HFF-Myc (cell line): ENCODE data around the gene MAPK9.

Experiments used
- DNase-seq: peaks from one replicate; pipeline ENCODE4 v3.0.0-alpha.2; 2011; ENCODE audit warnings: low read depth; ENCODE audit errors: extremely low read depth
- H3K4me3 ChIP-seq: replicated peaks from 2 replicates; pipeline ENCODE4 v1.5.1; 2011; ENCODE audit warnings: low read depth, mild to moderate bottlenecking, control low read depth, low read length
- TF ChIP-seq, protein P1 (sequence below): IDR thresholded peaks from 2 replicates; pipeline ENCODE4 v1.5.1; 2012; ENCODE audit warnings: mild to moderate bottlenecking, low read depth, low read length, control low read depth; ENCODE audit errors: missing control alignments

The MAPK9 gene

DNA sequence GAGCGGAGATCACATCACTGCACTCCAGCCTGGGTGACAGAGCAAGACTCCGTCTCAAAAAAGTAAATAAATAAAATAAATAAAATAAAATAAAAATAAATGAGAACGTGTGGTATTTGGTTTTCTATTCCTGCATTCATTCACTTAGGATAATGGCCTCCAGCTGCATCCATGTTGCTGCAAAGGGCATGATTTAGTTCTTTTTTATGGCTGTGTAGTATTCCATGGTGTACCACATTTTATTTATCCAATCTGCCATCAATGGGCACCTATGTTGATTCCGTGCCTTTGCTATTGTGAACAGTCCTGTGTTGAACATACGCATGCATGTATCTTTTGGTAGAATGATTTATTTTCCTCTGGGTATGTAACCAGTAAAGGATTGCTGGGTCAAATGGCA lies 74.1 kb downstream of the MAPK9 start:
- no peak for DNase-seq
- TF ChIP-seq, protein P1, sequence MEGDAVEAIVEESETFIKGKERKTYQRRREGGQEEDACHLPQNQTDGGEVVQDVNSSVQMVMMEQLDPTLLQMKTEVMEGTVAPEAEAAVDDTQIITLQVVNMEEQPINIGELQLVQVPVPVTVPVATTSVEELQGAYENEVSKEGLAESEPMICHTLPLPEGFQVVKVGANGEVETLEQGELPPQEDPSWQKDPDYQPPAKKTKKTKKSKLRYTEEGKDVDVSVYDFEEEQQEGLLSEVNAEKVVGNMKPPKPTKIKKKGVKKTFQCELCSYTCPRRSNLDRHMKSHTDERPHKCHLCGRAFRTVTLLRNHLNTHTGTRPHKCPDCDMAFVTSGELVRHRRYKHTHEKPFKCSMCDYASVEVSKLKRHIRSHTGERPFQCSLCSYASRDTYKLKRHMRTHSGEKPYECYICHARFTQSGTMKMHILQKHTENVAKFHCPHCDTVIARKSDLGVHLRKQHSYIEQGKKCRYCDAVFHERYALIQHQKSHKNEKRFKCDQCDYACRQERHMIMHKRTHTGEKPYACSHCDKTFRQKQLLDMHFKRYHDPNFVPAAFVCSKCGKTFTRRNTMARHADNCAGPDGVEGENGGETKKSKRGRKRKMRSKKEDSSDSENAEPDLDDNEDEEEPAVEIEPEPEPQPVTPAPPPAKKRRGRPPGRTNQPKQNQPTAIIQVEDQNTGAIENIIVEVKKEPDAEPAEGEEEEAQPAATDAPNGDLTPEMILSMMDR: no peak
- no peak overlapping the region for H3K4me3 ChIP-seq

DNA sequence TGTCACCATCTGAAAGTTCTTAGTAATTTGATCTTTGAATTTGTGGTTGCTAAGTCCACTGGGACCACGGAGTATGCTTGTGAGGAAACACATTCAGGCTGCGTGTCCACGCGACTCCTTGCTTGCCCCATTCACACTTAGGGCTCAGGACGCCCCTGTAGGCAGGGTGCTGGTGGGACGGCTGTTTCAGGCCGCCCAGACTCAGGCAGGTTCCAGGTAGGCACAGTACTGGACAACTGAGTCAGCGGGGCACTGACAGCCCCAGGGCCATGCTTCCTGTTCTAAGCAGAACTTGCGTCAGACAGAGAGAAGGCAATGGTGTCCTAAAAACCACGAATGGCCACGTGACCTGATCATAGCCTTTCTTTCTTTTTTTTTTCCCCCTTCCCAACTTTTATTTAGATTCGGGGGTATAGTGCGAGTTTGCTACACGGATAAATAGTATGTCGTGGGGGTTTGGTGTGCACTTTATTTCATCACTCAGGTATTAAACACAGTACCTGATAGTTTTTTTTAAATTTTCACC lies 75.2 kb downstream of the MAPK9 start:
- DNase-seq: no peak
- no peak overlapping the region for H3K4me3 ChIP-seq
- TF ChIP-seq, protein P1: no peak

DNA sequence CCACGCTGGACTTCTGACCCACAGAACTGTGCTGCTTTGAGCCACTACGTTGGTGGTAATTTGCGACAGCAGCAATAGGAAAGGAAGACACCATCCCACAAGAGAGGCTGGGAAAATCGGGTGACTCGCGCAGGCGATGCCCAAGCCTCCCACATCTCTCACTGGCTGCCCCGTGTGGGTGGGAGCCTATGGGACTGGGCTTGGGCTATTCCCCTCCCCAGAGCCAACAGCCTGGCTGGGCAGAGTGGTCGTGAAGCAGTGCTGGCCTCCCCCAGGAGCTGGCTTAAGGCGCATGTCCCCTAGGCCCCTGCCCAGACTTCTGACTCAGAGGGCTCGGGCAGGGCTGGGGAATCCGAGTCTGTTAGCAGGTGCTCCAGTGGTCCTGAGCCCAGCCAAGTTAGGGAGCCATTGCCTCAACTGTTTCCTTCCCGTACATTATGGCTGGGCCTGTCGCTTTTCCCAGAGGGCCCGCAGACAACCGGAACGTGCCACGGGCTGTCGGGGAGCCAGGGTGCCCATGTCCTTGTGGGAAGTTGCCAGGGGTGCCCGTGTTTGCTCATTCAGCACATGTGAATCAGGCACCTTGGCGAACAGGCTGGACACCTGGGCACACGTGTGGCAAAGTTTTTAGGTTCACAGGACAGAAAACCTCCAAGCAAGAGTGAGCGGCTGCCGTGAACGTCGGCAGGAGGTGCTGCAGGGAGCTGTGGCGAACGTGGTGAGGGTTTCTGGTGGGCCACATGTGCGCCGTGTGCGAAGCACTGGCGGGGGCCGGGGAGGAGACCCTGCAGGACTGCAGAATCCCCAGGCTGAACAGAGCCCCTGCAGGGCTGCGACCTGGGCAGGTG lies 75.9 kb downstream of the MAPK9 start:
- no peak overlapping the region for H3K4me3 ChIP-seq
- TF ChIP-seq, protein P1: no peak
- DNase-seq: no peak

DNA sequence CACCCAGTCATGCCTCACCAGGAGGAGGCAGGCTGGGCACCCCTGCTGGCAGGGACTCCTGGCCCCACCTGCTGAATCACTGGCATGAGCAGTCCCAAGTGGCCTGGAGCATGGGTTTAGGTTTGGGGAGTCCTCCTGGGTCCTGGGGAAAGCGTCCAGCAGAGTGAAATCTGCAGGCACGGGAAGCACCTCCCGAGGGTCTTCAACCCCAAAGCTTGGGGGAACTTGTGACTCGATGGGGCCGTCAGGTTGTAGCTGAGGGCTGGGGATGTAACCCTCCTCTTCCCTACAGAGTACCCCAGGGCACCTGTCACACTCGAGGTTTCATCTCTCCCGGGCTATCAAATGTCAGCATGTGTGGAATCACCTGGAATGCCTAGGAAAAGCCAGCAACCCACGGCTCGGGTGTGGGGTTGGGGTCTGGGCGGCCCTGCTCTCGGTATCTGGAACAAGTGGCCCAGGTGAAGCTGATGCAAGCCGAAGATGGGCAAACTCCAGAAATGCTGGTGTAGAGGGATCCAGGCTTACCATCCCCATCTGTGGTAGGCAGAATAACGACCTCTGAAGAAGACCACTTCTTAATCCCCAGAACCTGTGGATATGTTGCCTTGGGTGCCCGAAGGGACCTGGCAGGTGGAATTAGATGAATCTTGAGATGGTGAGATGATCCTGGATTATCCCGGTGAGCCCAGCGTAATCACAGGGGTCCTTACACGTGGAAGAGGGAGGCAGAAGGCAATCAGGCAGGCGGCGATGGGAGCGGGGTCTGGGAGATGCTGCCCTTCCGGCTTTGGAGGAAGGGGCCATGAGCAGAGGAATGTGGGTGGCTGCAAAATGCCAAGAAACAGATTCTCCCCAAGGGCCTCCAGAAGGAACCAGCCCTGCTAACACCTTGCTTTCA lies 76.8 kb downstream of the MAPK9 start:
- no peak overlapping the region for H3K4me3 ChIP-seq
- DNase-seq: no peak
- TF ChIP-seq, protein P1: no peak

DNA sequence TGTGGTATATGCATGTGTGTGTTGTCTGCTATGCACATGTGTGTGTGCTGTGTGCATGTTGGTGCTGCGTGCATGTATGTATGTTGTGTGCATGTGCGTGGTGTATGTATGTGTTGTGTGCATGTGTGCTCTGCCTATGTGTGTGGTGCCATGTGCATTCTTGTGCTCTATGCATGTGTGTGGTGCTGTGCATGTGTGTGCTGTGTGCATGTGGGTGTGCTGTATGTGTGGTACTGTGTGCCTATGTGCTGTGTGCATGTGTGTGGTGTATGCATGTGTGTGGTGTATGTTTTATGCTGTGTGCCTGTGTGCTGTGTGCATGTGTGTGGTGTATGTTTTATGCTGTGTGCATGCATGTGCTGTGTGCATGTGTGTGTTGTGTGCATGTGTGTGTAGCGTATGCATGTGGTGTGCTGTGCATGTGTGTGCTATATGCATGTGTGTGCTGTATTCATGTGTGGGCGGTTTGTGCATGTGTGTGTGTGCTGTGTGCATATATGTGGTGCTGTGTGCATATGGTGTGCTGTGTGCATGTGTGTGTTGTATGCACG lies 78.2 kb downstream of the MAPK9 start:
- no peak overlapping the region for H3K4me3 ChIP-seq
- no peak for DNase-seq

DNA sequence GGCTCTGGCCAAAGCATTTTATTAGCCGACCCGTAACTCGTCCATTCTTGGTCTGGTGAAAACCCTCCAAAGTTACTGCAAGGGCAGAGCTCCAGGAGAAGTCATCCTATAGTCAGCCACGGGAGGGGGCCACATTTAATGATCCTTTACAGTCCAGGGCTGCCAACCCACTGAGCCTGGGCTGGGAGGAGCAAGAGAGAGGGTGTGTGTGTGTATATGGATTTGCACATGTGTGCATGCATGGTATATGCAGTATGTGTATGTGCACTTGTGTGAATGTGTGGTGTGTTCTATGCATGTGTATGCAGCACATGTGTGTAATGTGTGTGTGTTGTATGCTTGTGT lies 78.7 kb downstream of the MAPK9 start:
- no peak overlapping the region for H3K4me3 ChIP-seq
- TF ChIP-seq, protein P1: no peak
- no peak for DNase-seq

More for the DNA sequence above, 78.2 kb downstream of the MAPK9 start:
- TF ChIP-seq, protein P1: no peak
